ENCODE results near the gene CCDC28B.

Gene CCDC28B

DNA sequence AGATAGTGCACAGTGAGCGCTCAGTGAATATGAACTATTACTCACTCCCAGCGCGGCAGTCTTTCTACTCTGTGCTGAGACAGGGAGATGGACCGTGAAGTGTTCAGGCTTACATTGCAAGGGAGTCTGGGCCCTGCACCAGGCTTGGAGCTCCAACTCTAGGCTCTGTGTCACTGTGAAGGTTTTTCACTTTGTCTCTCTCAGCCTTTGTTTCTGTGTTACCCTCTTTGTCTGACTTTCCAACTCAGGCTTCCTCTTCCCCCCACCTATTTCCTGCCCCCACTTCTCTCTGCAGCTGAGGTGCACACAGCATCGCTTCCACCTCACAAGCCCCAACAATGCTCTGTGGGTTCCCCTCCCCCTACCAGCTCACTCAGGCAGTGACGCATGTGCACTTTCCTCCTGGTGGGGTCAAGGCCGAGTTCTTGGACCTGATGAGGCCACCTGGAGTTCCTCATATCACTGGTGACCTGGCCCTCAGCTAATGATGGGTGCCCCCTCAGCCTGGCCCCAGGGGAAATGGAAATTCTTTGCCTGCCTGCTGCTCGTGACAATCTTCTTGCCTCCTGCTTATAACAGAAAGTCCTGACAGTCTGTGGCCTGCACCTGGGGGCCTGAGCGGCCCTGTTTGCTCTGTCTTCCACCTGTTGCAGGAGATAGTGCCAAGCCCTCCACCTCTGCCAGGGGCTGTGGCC, 49.6 kb downstream of the CCDC28B start:
- no peaks in the 10 kb centered on the region for H3K36me3 ChIP-seq (ENCODE audit: control insufficient read depth, insufficient read depth, low read length)
- H3K27me3 ChIP-seq (ENCODE audit: control insufficient read depth, insufficient read depth, low read length) = no peaks in the 10 kb centered on the region
- no peak overlapping the region for H3K4me3 ChIP-seq (ENCODE audit: low read length)
- no peaks in the 10 kb centered on the region for H3K9me3 ChIP-seq (ENCODE audit: control insufficient read depth, low read length)
- peaks cover 12% of the 10 kb centered on the region for H3K4me1 ChIP-seq (ENCODE audit: control insufficient read depth, insufficient read depth, low read length)
- H3K9ac ChIP-seq (ENCODE audit: low read length) = no peak overlapping the region

- Histone ChIP-seq H3K9ac (ENCODE audit: low read length) (peak within 1 kb of the TSS; percentile 25), H3K4me1 (ENCODE audit: control insufficient read depth, insufficient read depth, low read length) (peaks cover 12% of the 10 kb centered on the region), H3K27me3 (ENCODE audit: control insufficient read depth, insufficient read depth, low read length) (no peaks in the 10 kb centered on the region), H3K9me3 (ENCODE audit: control insufficient read depth, low read length) (no peaks in the 10 kb centered on the region), H3K4me3 (ENCODE audit: low read length) (no peak within 1 kb of the TSS), H3K36me3 (ENCODE audit: control insufficient read depth, insufficient read depth, low read length) (no peaks in the 10 kb centered on the region)
Measured at GRCh38 chr1:32250893-32251716, 50.7 kb downstream of the CCDC28B start, which contains the start of gene LCK. TSS of gene LCK (plus strand) at chr1:32251265. CDS start at chr1:32274330, 23,065 bp downstream.
